IPS DF 4.7 (cell line): ENCODE results near the gene ARNT2.
"Not testable (repeated sequence)": the region's sequence is repeated elsewhere in the genome, so short reads cannot be mapped to it uniquely, and the experiment has no call there.

Experiments used
- DNase-seq: peaks from one replicate; pipeline ENCODE4 v3.0.0-alpha.2; 2013; ENCODE audit warnings: low spot score; ENCODE audit errors: extremely low read depth

The ARNT2 gene

DNA sequence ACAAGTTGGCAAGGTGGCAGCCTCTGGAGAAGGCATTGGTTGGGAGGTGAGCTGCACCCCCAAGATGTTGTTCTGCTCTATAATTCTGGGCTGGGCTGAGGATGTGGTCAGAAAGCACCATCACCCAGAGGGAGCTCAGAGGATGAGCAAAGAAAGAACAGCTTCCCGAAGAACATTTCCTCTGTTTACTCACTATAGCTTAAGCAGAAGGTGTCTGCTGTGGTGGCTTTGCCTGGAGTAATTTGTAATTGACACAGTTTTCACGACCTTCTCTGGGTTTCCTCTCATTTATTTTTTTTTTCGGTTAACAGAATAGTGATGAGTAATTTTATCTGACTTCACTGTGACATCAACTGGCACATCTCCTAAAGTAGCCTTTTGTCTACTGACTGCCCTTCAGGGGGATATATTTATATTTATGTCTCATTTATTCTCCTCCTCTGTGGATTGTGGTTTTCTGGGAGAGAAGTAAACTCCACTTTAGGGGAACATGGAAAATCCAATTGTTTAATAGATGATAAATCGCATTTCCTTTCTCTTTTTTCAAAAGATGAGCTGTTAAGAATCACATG lies 241.4 kb downstream of the ARNT2 start:
- no peak for DNase-seq

DNA sequence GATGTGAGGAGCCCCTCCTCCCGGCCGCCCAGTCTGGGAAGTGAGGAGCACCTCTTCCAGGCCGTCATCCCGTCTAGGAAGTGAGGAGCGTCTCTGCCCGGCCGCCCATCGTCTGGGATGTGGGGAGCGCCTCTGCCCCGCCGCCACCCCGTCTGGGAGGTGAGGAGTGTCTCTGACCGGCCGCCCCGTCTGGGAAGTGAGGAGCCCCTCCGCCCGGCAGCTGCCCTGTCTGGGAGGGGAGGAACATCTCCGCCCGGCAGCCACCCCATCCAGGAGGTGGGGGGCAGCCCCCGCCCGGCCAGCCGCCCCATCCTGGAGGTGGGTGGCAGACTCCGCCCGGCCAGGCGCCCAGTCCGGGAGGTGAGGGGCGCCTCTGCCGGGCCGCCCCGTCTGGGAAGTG lies 243.2 kb downstream of the ARNT2 start:
- DNase-seq: not testable (repeated sequence)
